Upper lobe of left lung (tissue), 4 donors: ENCODE data around the gene CLTCL1.

Experiments used
- CTCF ChIP-seq, 6 experiments: fragments of 450-650 bp in 4 of 6; fragments of 200-600 bp in 2 of 6; sonication (generic) in 2 of 6; IDR thresholded peaks; one replicate each; pipeline ENCODE4 v1.5.1; 2016 to 2019; ENCODE audit warnings: antibody characterized with exemption in 6 of 6
- EP300 ChIP-seq, 4 donors: sonication (generic); formaldehyde crosslinking; IDR thresholded peaks; one replicate each; pipeline ENCODE4 v1.5.1; 2017; ENCODE audit warnings: antibody characterized with exemption in 4 of 4, control low read depth in 2 of 4
- POLR2A ChIP-seq, 4 donors: fragments of 450-650 bp; IDR thresholded peaks; one replicate each; pipeline ENCODE4 v1.5.1; 2016 to 2017; ENCODE audit warnings: antibody characterized with exemption in 4 of 4, mild to moderate bottlenecking in 2 of 4
- POLR2AphosphoS5 ChIP-seq, 2 donors: sonication (generic); formaldehyde crosslinking; IDR thresholded peaks; one replicate each; pipeline ENCODE4 v1.5.1; 2017; ENCODE audit warnings: antibody characterized with exemption in 2 of 2

DNA sequence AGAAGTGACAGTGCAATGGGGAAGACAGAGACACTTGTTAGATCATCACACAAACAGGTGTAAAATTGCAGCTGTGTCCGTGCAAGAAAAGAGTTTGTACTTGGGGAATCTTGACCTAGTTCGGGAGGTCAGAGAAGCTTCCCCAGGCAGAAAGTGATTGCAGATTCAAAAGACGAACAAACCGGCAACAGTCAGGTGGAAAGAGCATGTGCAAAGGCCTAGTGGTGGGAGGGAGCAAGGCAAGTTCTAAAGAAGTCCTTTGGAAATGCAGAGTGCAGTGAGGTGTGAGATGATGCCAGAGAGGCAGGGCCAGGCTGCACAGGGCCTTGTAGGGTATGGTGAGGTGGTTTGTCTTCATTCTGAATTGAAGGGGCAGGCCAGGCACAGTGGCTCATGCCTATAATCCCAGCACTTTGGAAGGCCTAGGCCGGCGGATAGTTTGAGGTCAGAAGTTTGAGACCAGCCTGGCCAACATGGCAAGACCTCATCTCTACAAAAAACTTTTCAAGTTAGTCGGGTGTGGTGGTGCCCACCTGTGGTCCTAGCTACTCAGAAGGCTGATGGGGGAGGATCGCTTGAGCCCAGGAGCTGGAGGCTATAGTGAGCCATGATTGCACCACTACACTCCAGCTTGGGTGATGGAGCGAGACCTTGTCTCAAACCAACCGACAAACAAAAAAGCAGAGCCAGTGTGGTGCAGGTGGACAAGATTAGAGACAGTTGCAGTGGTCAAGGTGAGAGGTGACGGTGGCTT is 145.1 kb downstream of the CLTCL1 start:
- TF ChIP-seq CTCF (IDR thresholded peaks at IDR 0.05) (no peak), EP300 (IDR thresholded peaks at IDR 0.05) (no peak), POLR2A (IDR thresholded peaks at IDR 0.05) (no peak), POLR2AphosphoS5 (IDR thresholded peaks at IDR 0.05) (no peak)
